HepG2 (cell line): ENCODE data around the gene SHISA6.

Source experiments
- CBX2 ChIP-seq, 2 experiments: fragments of 200-600 bp in 1 of 2; sonication (generic); formaldehyde crosslinking in 1 of 2; IDR thresholded peaks; 2 replicates each; pipeline versions ENCODE4 v1.7.0 to v1.8.1; 2018 to 2022; ENCODE audit warnings: low read depth in 2 of 2, low read length in 1 of 2, mild to moderate bottlenecking in 1 of 2, missing genetic modification reagents in 1 of 2
- GABPA ChIP-seq, 2 experiments: IDR thresholded peaks; 2 replicates each; pipeline ENCODE4 v1.6.1; 2011 to 2016; ENCODE audit warnings: low read depth in 2 of 2, low read length in 1 of 2, missing biosample characterization in 1 of 2, missing genetic modification characterization in 1 of 2
- GTF2F1 ChIP-seq: fragments of 150-350 bp; IDR thresholded peaks from 2 replicates; pipeline ENCODE4 v1.6.1; 2014; ENCODE audit warnings: low read length
- KDM5A ChIP-seq: fragments of 200-600 bp; sonication (generic); IDR thresholded peaks from 2 replicates; pipeline ENCODE4 v1.7.0; 2018; ENCODE audit warnings: antibody characterized with exemption, mild to moderate bottlenecking, low read length, borderline replicate concordance
- NCOA2 ChIP-seq: sonication (generic); formaldehyde crosslinking; IDR thresholded peaks from 2 replicates; pipeline ENCODE4 v1.8.0; 2022; ENCODE audit warnings: inconsistent platforms
- NR2C2 ChIP-seq: sonication (generic); formaldehyde crosslinking; IDR thresholded peaks from 2 replicates; pipeline ENCODE4 v1.4.0; 2020; ENCODE audit warnings: missing genetic modification reagents, mild to moderate bottlenecking, moderate library complexity, borderline replicate concordance
- POLR2AphosphoS5 ChIP-seq: IDR thresholded peaks from 2 replicates; pipeline ENCODE4 v1.6.1; 2012; ENCODE audit warnings: low read depth, low read length
- RERE ChIP-seq: IDR thresholded peaks from 2 replicates; pipeline ENCODE4 v1.6.1; 2016; ENCODE audit warnings: low read depth, missing genetic modification reagents, missing compliant biosample characterization
- SMC3 ChIP-seq: IDR thresholded peaks from 2 replicates; pipeline ENCODE4 v1.6.1; 2011; ENCODE audit warnings: low read length, improper control_type of control experiment
- TAF1 ChIP-seq: sonication (generic); formaldehyde crosslinking; IDR thresholded peaks from 2 replicates; pipeline ENCODE4 v1.4.0; 2020; ENCODE audit warnings: missing genetic modification reagents
- YY1 ChIP-seq: IDR thresholded peaks from 2 replicates; pipeline ENCODE4 v1.6.1; 2011; ENCODE audit warnings: low read length, low read depth, moderate library complexity, mild to moderate bottlenecking; ENCODE audit not compliant: insufficient read depth, insufficient replicate concordance

DNA sequence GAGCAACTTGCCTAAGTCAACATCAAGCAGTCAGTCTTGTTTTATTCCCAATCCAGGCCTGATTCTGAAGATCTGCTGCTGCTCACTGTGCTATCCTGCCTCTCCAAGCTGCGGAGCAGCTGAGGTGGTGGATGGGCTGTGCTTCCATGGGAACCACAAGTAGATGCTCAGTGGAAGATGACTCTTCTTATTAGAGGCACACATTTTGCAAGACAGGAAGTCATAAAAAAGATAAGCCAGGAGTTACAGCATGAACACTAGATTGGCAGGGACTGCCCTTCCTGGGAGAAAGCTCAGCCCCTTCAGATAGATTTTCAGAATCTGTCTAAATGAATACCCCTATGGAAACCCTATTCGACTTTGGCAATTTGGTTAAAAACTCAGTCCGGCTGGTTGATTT, 143.1 kb downstream of the SHISA6 start:
- TF ChIP-seq YY1 (no peak), GTF2F1 (no peak), RERE (CRISPR knock-in tag) (no peak), GABPA (IDR thresholded peaks at IDR 0.05; ENCODE audit: low read depth, low read length) (no peak), GABPA (CRISPR knock-in tag; IDR thresholded peaks at IDR 0.05; ENCODE audit: low read depth) (no peak), NCOA2 (CRISPR knock-in tag) (no peak), TAF1 (CRISPR knock-in tag) (no peak), SMC3 (no peak), POLR2AphosphoS5 (no peak), NR2C2 (CRISPR knock-in tag) (no peak), CBX2 (IDR thresholded peaks at IDR 0.05; ENCODE audit: low read depth, low read length) (no peak), CBX2 (CRISPR knock-in tag; IDR thresholded peaks at IDR 0.05; ENCODE audit: low read depth) (no peak), KDM5A (no peak)
